ENCODE data around the gene MAP3K2. TPM values are rescaled to one million over a fixed set of nuclear protein-coding genes. Genes with fewer than 3 reads are reported as not detected.

The MAP3K2 gene
- total and polyA plus RNA-seq, 2 experiments from 2014 or later: 10.2 to 23.5 TPM

GRCh38 chr2:127400897-127401756 is 13.4 kb upstream of the MAP3K2 start:
- Histone ChIP-seq H3F3A (replicated peaks; ENCODE audit: low read depth) (no peaks in the 10 kb centered on the region), H4K20me1 (replicated peaks; ENCODE audit: insufficient read depth) (no peaks in the 10 kb centered on the region), H3K9me2 (ENCODE audit: insufficient read depth) (no peaks in the 10 kb centered on the region), H3K79me2 (replicated peaks; ENCODE audit: insufficient read depth) (no peaks in the 10 kb centered on the region), H3K4me1 (ENCODE audit: insufficient read depth) (peaks cover 9% of the 10 kb centered on the region), H3K4me2 (peak overlapping the region; percentile 81), H3K27me3 (ENCODE audit: insufficient read depth) (0 out of 2 replicates have a peak, but pooled peaks cover 6% of the 10 kb centered on the region), H3K36me3 (ENCODE audit: insufficient read depth) (no peaks in the 10 kb centered on the region), H2AFZ (peak overlapping the region; percentile 95), H3K27ac (ENCODE audit: low read depth) (no peak overlapping the region), H3K4me3 (peak overlapping the region; percentile 46; the same call in 1 of the 2 replicates)
- Mint-ChIP-seq H3K36me3 (ENCODE audit: low read depth) (no peaks in the 10 kb centered on the region), H3K4me3 (no peak overlapping the region), H3K27ac (no peak overlapping the region), H3K4me1 (peaks cover 18% of the 10 kb centered on the region; the same call in 2 of the 3 replicates), H3K9me3 (no peaks in the 10 kb centered on the region), H3K27me3 (ENCODE audit: insufficient read depth, low read depth, poor library complexity) (peaks cover 6% of the 10 kb centered on the region)
- peak; percentile 68 for DNase-seq (ENCODE audit: low spot score)
- ATAC-seq: peak; percentile 78
- TF ChIP-seq EZH2phosphoT487 (IDR thresholded peaks at IDR 0.05; ENCODE audit: unreplicated experiment) (no peak), ZNF331 (CRISPR knock-in tag; IDR thresholded peaks at IDR 0.05; ENCODE audit: low read depth) (no peak), NANOG (IDR thresholded peaks at IDR 0.05; ENCODE audit: borderline replicate concordance) (no peak), REST (IDR thresholded peaks at IDR 0.05; ENCODE audit: unreplicated experiment) (no peak), CREB1 (CRISPR knock-in tag; IDR thresholded peaks at IDR 0.05; ENCODE audit: low read depth) (no peak)

GRCh38 chr2:127400533-127400896 is 12.7 kb upstream of the MAP3K2 start:
- ATAC-seq (no peak), DNase-seq (ENCODE audit: low spot score) (no peak)
- Mint-ChIP-seq H3K4me3 (no peak overlapping the region), H3K9me3 (no peaks in the 10 kb centered on the region), H3K27ac (no peak overlapping the region), H3K36me3 (ENCODE audit: low read depth) (no peaks in the 10 kb centered on the region), H3K4me1 (peaks cover 18% of the 10 kb centered on the region; the same call in 2 of the 3 replicates), H3K27me3 (ENCODE audit: insufficient read depth, low read depth, poor library complexity) (peaks cover 6% of the 10 kb centered on the region)
- Histone ChIP-seq H3K9me2 (ENCODE audit: insufficient read depth) (no peaks in the 10 kb centered on the region), H3K36me3 (ENCODE audit: insufficient read depth) (no peaks in the 10 kb centered on the region), H3K4me1 (ENCODE audit: insufficient read depth) (peaks cover 9% of the 10 kb centered on the region), H4K20me1 (replicated peaks; ENCODE audit: insufficient read depth) (no peaks in the 10 kb centered on the region), H3K27ac (ENCODE audit: low read depth) (no peak overlapping the region), H2AFZ (peak overlapping the region; percentile 95), H3K79me2 (replicated peaks; ENCODE audit: insufficient read depth) (no peaks in the 10 kb centered on the region), H3K27me3 (ENCODE audit: insufficient read depth) (0 out of 2 replicates have a peak, but pooled peaks cover 6% of the 10 kb centered on the region), H3K4me3 (peak overlapping the region; percentile 46; the same call in 1 of the 2 replicates), H3K4me2 (peak overlapping the region; percentile 81), H3F3A (replicated peaks; ENCODE audit: low read depth) (no peaks in the 10 kb centered on the region)
- TF ChIP-seq ZNF331 (CRISPR knock-in tag; IDR thresholded peaks at IDR 0.05; ENCODE audit: low read depth) (no peak), REST (IDR thresholded peaks at IDR 0.05; ENCODE audit: unreplicated experiment) (no peak), JUNB (IDR thresholded peaks at IDR 0.05; ENCODE audit: unreplicated experiment) (no peak), STAT1 (IDR thresholded peaks at IDR 0.05; ENCODE audit: unreplicated experiment) (no peak), ZNF114 (CRISPR knock-in tag; IDR thresholded peaks at IDR 0.05) (no peak), CREB1 (CRISPR knock-in tag; IDR thresholded peaks at IDR 0.05; ENCODE audit: low read depth) (no peak), CTCF (conservative IDR thresholded peaks at IDR 0.05; ENCODE audit: low read depth in 2 of 2) (no peak), POLR2AphosphoS5 (IDR thresholded peaks at IDR 0.05; ENCODE audit: low read depth) (no peak), NANOG (IDR thresholded peaks at IDR 0.05; ENCODE audit: borderline replicate concordance) (no peak), EZH2 (IDR thresholded peaks at IDR 0.05; ENCODE audit: low read depth, unreplicated experiment) (no peak), EZH2phosphoT487 (IDR thresholded peaks at IDR 0.05; ENCODE audit: unreplicated experiment) (no peak)
- TF ChIP-seq, protein P1, sequence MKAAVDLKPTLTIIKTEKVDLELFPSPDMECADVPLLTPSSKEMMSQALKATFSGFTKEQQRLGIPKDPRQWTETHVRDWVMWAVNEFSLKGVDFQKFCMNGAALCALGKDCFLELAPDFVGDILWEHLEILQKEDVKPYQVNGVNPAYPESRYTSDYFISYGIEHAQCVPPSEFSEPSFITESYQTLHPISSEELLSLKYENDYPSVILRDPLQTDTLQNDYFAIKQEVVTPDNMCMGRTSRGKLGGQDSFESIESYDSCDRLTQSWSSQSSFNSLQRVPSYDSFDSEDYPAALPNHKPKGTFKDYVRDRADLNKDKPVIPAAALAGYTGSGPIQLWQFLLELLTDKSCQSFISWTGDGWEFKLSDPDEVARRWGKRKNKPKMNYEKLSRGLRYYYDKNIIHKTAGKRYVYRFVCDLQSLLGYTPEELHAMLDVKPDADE (IDR thresholded peaks at IDR 0.05): no peak
